ENCODE data around the gene KDM1A.

The KDM1A gene

DNA sequence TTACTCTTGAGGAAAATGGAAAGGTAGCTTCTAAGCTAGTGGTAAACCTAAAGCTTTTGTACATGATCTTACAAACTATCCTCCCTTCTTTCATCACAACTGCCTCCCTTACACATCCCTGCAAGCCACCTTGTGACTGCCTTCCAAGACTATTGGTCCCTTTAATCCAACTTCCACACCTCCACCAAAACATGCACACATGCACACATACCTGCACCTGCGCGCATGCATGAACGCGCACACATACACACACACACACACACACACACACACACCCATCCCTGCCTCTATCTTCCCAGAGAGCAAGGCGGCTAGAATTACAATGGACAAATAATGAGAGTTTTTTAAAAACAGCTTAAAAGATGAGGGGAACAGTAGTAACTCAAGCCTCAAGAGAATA is 91.1 kb downstream of the KDM1A start:
- DNase-seq (ENCODE audit: low read depth in 2 of 2), result no peak

DNA sequence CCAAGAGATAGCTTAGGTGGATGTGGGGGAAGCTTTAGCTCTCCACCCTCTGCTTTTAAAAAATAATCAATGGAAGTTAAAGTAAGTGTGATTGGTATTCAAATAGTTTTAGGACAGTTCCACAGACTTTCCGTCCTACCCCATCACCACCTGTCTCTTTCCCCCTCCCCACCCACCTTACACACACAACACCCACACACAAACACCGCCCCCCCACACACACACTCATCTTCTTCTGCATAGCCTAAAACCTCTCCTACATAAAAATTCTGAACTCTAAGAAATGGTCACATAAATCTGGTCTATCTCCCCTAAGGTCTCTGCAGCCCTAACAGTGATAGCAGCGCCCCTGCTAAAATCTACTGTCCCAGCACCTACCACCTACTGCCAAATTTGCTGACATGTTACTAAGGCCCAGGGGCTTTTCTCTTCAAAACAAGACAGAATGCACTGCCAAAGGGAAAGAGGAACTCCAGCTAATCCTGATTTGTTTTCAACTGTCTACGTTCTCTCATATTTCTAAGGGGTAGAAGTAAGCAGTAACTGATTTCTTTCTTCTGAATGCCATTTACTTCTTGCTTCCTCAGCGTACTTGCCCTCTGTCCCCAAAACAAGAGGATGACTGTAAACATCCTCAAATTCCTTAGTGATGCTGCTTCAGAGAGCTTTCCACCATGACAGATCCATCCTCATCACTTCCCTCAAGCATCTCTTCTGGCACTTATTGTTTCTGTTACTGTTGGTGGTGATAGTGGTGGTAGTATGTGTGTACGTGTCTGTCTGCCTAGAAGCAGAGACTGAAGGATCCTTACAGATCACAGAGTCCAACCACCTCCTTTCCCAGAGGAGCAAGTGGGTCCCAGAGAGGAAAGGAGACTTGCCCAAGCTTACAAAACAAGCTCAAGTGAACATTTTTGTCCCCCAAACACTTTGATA is 92.6 kb downstream of the KDM1A start:
- no peak for DNase-seq (ENCODE audit: low read depth in 2 of 2)

DNA sequence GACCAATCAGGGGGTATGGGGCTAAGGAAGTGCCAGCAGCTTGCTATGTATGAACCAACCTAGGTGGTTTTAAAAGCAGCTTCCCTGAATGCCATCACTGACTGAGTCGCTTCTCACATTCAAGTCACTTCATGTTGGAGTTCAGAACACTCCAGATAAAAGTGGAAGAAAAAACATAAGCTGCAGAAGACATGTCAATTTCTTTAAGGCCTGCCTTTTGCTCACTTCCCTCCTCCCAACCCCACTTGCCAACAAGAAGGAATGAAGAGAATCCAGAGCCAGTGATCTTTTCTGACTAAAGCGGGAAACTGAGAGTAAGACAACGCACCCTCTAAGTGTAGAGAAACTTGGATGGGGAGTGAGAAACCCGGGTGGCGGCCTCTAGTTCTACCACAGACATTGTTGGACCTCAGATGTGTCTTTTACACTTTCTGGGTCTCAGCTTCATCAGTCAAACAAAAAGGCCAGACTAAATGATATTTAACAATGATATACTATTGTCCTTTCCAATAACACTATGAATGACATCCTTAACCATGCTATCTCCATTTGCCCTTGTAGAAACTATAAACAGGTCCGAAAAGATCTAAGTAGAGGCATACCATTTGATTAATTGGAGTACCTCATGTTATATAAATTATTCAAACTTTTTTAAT is 95.3 kb downstream of the KDM1A start:
- DNase-seq (ENCODE audit: low read depth in 2 of 2), result no peak

DNA sequence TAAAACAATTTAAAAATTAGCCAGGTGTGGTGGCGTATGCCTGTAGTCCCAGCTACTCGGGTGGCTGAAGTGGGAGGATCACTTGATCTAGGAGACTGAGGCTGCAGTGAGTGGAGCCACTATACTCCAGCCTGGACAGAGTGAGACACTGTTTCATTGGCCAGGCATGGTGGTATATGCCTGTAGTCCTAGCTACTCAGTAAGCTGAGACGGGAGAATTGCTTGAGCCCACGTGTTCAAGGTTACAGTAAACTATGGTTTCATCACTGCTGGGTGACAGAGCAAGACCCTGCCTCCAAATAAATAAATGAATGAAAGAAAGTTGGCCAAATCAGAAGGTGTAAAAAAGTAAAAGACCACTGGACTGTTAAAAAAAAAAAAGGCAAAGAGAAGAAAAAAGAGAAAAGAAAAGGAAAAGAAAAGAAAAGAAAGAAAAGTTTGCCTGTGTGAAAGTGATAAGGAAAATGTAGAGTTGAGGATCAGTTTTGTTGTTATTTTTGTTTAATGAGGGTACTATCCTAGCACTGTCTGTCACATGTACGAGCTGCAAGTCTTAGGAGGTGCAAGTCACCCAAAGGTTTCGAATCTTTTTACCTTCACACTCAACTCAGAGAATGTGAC is 97.1 kb downstream of the KDM1A start:
- no peak for DNase-seq (ENCODE audit: low read depth in 2 of 2)

DNA sequence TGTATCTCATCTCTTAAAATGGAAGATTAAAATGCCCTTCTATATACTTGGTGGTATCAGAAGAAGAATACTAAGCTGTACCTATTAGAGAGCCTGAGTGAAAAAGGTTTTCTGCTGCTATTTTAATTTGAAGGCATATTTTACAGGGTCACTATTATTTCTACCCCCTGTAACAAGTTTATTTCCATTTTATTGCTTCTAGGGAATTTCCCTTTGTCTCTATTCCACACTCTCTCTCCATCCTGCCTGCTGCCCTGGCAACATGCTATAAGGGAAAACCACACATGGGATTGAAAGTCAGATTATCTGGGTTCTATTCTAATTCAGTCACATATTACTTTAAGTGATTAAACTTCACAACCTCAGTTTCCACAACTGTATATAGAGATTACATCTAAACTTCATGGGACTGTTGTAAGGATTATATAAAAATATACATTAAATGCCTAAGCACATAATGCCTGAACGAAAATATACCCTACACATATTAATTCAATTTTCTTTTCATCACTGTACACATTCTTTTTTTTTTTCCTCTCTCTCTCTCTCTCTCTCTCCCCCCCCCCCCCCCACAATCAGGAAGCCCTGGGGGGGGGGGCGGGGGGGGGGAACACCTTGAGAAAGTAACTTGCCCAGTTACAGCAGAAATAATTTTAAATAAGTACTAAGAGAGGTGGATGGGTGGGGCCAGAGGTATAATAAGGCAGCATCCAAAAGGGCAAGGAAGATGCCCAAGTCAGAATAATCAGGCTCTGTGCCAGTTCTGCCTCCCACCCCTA is 97.8 kb downstream of the KDM1A start:
- DNase-seq (ENCODE audit: low read depth in 2 of 2), result no peak

DNA sequence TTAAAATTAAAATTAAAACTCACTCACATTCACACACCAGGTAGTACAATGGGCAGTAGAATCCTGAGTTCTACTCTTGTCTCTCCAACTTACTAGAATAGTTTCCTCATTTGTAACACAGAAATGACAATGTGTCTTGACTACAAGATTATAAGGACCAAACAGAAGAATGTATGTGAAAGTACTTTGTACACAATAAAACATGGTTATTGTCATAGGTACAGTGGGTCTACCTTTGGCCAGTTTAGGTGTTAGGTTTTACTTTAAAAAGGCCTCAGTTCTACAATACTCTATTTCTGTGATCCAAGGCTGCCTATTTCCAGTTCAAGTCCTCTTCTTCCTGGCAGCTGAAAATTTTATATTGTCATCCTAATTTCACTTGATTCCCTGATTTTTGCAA is 99.1 kb downstream of the KDM1A start:
- no peak for DNase-seq (ENCODE audit: low read depth in 2 of 2)

DNA sequence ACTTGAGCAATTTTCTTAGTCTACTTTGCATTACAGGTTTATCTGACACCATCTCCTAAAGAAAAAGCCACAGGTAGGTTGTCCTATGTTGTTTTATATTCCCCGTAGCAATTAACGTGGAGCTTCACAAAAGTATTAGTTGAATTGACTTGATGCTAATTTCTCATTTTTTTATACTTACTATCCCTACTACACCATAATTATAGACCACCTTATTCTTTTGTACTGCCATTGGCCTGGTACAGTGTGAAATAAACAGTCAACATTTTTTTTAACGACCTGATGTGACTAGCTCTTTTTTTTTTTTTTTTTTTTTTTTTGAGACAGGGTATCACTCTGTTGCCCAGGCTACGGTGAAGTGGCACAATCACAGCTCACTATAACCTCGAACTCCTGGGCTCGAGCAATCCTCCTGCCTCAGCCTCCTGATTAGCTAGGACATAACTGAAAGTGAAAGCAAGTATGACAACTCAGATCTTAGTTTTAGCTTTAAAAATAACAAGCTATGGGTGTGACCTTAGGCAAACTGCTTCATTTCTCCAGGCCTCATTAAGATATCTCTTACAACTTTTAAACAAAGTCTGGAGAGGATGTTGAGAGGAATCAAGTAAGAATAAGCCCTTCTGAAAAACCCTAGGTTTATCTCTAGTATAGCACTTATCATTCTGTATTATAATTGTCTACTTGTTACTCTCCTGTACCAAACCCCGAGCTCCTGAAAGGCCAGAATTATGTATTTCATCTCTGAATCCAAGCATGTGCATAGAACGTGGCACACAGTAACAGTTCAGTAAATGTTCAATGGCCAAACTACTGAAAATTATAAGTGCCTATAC is 99.9 kb downstream of the KDM1A start:
- DNase-seq (ENCODE audit: low read depth in 2 of 2), result peak in 1 of 2 donors; percentile 26

DNA sequence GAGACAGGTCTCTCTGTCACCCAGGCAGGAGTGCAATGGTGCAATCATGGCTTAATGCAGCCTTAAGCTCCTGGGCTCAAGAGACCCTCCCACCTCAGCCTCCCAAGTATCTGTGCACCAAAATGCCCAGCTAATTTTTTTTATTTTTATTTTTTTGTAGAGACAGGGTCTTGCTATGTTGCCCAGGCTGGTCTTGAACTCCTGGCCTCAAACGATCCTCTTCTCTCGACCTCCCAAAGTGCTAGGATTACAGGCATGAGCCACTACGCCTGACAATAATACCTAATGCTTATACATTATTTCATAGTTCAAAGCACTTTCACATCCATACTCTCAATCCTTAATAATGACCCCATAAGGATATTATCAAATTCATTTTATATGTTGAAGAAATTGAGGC is 101.1 kb downstream of the KDM1A start:
- DNase-seq (ENCODE audit: low read depth in 2 of 2), result no peak

DNA sequence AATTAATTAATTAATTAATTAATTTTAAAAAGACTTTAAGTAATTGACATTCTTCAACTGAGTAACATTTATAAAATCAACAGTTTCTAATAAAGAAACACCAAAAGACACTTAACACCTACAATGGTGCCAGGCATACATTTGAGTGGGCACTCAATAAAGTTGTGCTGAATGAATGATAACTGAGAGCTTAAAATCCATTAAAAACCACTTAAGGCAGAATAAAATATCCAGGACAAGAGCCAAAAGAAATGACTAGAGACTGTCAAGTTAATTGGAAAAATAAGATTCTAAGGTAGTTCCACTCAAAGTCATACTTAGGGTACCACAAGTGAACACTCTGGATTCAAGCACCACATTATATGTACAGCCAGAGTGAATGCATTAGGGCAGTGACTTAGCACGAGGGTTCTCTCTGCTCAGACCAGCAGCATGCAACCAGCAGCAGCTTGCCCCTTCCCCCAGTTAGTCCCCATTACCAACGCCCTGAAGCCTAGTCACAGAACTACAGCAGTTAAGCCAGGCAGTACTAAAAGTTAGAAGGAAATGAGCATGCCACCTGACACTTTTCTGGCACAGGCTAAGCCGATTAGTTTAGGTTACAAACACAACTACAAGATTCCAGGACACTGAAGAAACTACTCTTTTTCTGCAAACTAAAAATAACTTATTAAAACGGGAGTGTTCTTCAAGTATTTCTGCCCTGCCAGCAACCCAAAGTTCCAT is 102.9 kb downstream of the KDM1A start:
- DNase-seq (ENCODE audit: low read depth in 2 of 2), result no peak

DNA sequence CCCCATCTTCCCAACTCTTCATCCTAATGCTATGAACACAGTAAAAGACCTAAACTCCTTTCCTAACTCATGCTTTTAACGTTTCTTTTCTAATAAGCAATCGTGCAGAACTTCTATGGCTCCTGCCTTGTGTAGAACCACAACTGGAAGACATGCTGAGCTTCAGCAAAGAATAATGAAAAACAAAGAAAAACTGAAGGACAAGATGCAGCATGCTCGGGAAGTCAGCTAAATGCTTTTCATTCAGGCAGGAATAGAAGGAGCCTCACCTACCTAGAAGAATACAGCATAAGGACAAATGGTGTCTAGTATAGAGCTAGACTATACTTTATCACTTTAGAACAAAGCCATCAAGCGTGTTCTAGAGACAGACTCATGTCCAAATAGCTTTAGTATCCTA is 103.5 kb downstream of the KDM1A start:
- DNase-seq (ENCODE audit: low read depth in 2 of 2), result no peak

DNA sequence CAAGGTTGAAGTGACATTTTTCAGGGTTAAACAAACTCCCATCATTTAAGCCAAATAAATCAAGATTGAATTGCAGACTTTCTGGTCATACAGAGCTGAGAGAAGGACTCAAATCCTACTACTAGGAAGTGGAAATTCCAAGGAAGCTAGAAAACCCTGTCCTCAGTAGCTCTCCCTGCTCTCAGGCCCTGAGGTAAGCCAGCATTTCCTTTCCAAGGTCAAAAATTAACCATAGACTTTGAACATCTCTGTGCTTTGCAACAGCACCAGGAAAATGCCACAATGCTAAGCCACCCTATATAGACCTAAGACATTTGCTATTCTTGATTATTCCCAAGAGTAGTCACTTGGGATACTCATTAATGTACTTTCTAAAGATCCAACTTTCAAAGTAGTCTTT is 104.3 kb downstream of the KDM1A start:
- no peak for DNase-seq (ENCODE audit: low read depth in 2 of 2)

DNA sequence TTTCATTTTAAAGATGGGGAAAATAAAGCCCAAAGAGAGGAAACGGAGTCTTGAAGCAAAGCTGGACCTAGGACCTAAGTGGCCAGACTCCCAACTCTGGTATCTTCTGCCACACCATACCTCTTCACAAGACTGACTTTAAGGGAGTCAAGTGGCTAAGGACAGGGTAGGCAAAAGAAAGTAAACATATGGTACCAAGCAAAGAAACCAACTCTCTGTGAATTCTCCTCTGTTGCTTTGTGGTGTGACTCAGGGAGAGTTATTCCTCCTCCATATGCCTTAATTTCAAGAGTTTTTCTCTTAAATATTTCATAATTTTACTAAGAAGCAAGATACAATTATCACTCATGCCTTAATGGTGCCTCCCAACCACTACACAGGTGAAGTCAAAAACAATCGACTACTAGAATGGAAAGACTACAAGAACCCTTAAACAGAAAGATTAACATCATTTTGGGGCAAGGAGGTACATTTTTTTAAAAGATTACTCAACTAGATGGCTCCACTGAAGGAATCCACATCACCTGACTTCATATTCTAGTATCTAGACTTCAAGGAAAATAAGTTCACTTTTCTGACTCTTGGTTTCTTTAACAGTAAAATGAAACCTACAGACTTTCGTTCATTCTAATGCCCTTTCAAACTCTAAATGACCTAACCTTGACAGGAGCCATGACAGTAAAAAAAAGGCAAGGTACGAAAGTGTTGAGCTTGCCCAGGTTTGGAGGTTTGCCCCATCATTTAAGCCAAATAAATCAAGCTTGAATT is 105.2 kb downstream of the KDM1A start:
- no peak for DNase-seq (ENCODE audit: low read depth in 2 of 2)

DNA sequence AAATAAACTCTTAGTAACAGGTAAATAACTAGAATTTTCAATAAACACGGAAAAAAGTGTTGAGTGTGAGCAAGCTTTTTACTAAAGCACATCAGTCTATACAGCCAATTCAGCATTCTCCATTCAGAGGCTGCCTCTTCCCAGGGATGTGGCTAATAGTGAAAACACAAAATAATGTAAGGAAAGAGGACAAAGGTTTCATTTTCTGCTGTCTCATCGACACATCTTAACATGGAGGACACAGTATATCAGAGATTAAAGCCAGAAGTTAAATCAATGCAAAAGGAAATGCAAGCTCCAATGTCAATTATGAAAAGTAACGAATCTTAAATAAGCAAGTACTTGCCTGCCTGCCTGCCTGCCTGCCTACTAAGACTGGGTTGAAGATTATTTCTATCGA is 106.2 kb downstream of the KDM1A start:
- DNase-seq (ENCODE audit: low read depth in 2 of 2), result no peak

DNA sequence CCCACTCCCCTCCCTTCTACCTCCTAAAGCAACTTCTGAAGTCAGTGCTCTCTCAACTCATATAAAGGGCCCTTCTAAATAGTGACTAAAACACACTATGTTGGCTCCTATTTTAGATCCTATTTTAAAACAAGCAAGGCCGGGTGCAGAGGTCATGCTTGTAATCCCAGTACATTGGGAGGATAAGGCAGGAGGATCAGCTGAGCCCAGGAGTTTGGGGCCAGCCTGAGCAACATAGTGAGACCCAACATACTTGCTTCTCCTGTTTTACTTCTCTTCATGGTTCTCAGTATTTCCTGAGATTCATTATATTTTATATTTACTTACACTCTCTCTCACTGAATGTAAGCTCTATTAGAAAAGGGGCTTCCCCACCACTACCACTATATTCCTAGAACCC is 106.9 kb downstream of the KDM1A start:
- DNase-seq (ENCODE audit: low read depth in 2 of 2), result no peak

DNA sequence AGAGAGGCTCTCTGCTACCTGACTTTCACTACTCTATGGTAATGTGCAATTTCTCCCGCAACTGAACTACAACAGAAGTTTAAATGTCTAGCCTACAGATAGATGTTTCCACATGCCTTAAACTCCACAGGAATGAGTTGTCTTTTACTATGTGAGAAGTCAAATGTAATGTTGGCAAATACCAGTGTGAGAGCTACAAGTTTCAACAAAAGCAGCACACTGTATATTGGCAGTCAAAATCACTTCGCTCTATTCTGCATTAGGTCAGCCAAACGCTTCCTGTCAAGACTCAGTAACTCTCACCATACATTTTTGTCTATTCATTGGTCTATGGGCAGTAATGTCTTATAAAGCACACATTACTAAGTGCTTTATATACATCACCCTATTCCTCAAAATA is 107.5 kb downstream of the KDM1A start:
- DNase-seq (ENCODE audit: low read depth in 2 of 2), result no peak

DNA sequence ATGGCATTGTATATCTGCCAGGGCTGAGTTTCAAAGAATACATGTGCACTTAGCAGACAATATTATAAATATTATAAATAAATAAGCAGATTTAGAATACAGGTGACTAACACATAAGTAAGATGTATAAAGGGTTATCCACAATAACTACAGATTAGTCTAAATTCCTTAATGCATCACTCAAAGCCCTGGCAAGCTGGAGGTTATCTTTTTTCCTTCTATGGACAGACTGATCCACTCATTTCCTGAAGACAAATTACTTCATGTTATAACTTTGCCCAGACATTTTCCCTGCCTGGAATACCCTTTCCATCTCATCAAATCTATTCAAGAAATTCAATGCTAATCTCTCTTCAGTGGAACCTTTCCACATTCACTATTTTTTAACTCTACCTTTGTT is 110.6 kb downstream of the KDM1A start:
- no peak for DNase-seq (ENCODE audit: low read depth in 2 of 2)

DNA sequence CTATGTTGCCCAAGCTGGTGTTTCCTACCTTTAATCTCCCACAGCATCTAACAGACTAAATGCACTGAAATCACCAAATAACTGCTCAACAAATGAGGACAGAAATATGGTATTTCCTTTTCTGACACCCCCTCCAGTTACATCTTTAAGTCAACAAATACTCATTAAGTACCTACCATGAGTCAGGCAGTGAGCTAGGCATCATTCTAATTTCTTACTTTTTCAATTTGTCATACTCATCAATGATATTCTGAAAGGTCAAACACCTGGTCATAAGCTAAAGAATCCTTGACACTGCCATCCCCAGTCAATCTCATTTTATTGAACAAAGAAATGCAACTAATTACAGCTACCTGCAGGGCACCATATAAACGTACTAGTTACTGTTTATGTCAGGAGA is 112.8 kb downstream of the KDM1A start:
- DNase-seq (ENCODE audit: low read depth in 2 of 2), result no peak

Data from activated CD8-positive, alpha-beta memory T cell treated with anti-CD3 and anti-CD28 coated beads for 4 hours (primary cell).